GM23338 (cell line): ENCODE measurements around the gene HOXD8. TPM values are rescaled to one million over a fixed set of nuclear protein-coding genes. Genes with fewer than 3 reads are reported as not detected.

Source experiments
- ATAC-seq: fragments of 200-7000 bp; cut with Tn5 transposase; 3 replicates; pipeline ENCODE4 v1.9.1; 2020
- DNase-seq: peaks from one replicate; pipeline ENCODE4 v3.0.0-alpha.2; 2015; ENCODE audit warnings: low spot score
- H2AFZ ChIP-seq: fragments of 200-600 bp; sonication (generic); 2 replicates; pipeline ENCODE4 v1.8.0; 2016; ENCODE audit warnings: antibody characterized with exemption, mild to moderate bottlenecking, moderate library complexity
- H3F3A ChIP-seq: fragments of 200-600 bp; sonication (generic); replicated peaks from 2 replicates; pipeline ENCODE4 v1.8.0; 2017; ENCODE audit warnings: antibody characterized with exemption, mixed run types, low read depth
- H3K27ac ChIP-seq: fragments of 200-600 bp; sonication (generic); 2 replicates; pipeline ENCODE4 v1.6.1; 2016; ENCODE audit warnings: low read depth
- H3K27me3 ChIP-seq: fragments of 200-600 bp; sonication (generic); 2 replicates; pipeline ENCODE4 v1.8.0; 2016; ENCODE audit warnings: mild to moderate bottlenecking, mixed run types, moderate library complexity; ENCODE audit not compliant: insufficient read depth
- H3K36me3 ChIP-seq: fragments of 200-600 bp; sonication (generic); 2 replicates; pipeline ENCODE4 v1.8.0; 2016; ENCODE audit warnings: mild to moderate bottlenecking; ENCODE audit not compliant: insufficient read depth
- H3K4me1 ChIP-seq: fragments of 200-600 bp; sonication (generic); 2 replicates; pipeline ENCODE4 v1.8.0; 2016; ENCODE audit warnings: mild to moderate bottlenecking, moderate library complexity; ENCODE audit not compliant: insufficient read depth
- H3K4me2 ChIP-seq: fragments of 200-600 bp; sonication (generic); 2 replicates; pipeline ENCODE4 v1.7.1; 2017; ENCODE audit warnings: mixed run types
- H3K4me3 ChIP-seq: fragments of 200-600 bp; sonication (generic); 2 replicates; pipeline ENCODE4 v1.6.1; 2016; ENCODE audit warnings: mixed run types
- H3K79me2 ChIP-seq: fragments of 200-600 bp; sonication (generic); replicated peaks from 2 replicates; pipeline ENCODE4 v1.8.0; 2017; ENCODE audit warnings: mild to moderate bottlenecking; ENCODE audit not compliant: insufficient read depth
- H3K9me2 ChIP-seq: fragments of 200-600 bp; sonication (generic); 2 replicates; pipeline ENCODE4 v1.8.0; 2017; ENCODE audit not compliant: insufficient read depth
- H4K20me1 ChIP-seq: fragments of 200-600 bp; sonication (generic); replicated peaks from 2 replicates; pipeline ENCODE4 v1.8.0; 2017; ENCODE audit warnings: mild to moderate bottlenecking; ENCODE audit not compliant: insufficient read depth
- H3K27ac Mint-ChIP-seq: 2 replicates; pipeline ENCODE4 v1.8.0; 2020; ENCODE audit warnings: inconsistent platforms, mild to moderate bottlenecking, moderate library complexity, mixed read lengths
- H3K27me3 Mint-ChIP-seq: 3 replicates; pipeline ENCODE4 v1.8.0; 2022; ENCODE audit warnings: low read depth, mild to moderate bottlenecking, moderate library complexity, mixed read lengths, inconsistent platforms; ENCODE audit not compliant: insufficient read depth, poor library complexity
- H3K36me3 Mint-ChIP-seq: 3 replicates; pipeline ENCODE4 v1.8.0; 2021; ENCODE audit warnings: low read depth, mild to moderate bottlenecking, inconsistent platforms, moderate library complexity, mixed read lengths
- H3K4me1 Mint-ChIP-seq: 3 replicates; pipeline ENCODE4 v1.8.0; 2020; ENCODE audit warnings: mild to moderate bottlenecking, inconsistent platforms, mixed read lengths
- H3K4me3 Mint-ChIP-seq: 3 replicates; pipeline ENCODE4 v1.8.0; 2021; ENCODE audit warnings: moderate library complexity, mild to moderate bottlenecking, inconsistent platforms, mixed read lengths
- H3K9me3 Mint-ChIP-seq: 3 replicates; pipeline ENCODE4 v1.8.0; 2020; ENCODE audit warnings: moderate library complexity, mild to moderate bottlenecking, inconsistent platforms, mixed read lengths
- CREB1 ChIP-seq: fragments of 250-450 bp; sonication (Bioruptor Pico); IDR thresholded peaks from 2 replicates; pipeline ENCODE4 v1.5.0; 2020; ENCODE audit warnings: low read depth, mild to moderate bottlenecking, moderate library complexity
- EZH2 ChIP-seq: fragments of 200-600 bp; sonication (generic); IDR thresholded peaks from one replicate; pipeline ENCODE4 v1.8.0; 2017; ENCODE audit warnings: antibody characterized with exemption, mild to moderate bottlenecking, low read depth; ENCODE audit not compliant: unreplicated experiment
- EZH2phosphoT487 ChIP-seq: fragments of 200-600 bp; sonication (generic); IDR thresholded peaks from one replicate; pipeline ENCODE4 v1.8.1; 2018; ENCODE audit warnings: antibody characterized with exemption; ENCODE audit not compliant: unreplicated experiment
- JUNB ChIP-seq: IDR thresholded peaks from one replicate; pipeline ENCODE4 v1.6.1; 2016; ENCODE audit warnings: antibody characterized with exemption; ENCODE audit not compliant: unreplicated experiment
- POLR2AphosphoS5 ChIP-seq: IDR thresholded peaks from 2 replicates; pipeline ENCODE4 v1.6.1; 2016; ENCODE audit warnings: antibody characterized with exemption, low read depth
- STAT1 ChIP-seq: IDR thresholded peaks from one replicate; pipeline ENCODE4 v1.6.1; 2016; ENCODE audit warnings: antibody characterized with exemption; ENCODE audit not compliant: unreplicated experiment
- ZNF331 ChIP-seq: fragments of 250-450 bp; sonication (Bioruptor Pico); IDR thresholded peaks from 2 replicates; pipeline ENCODE4 v1.5.0; 2020; ENCODE audit warnings: low read depth, mild to moderate bottlenecking, moderate library complexity
- polyA plus RNA-seq: library from polyadenylated mRNA; unstranded; fragments of >200 nt; fragmentation: Nextera tagmentation; extraction: Ambion mirVana; gene quantifications from 2 replicates; pipeline ENCODE4 v1.2.1, GENCODE V29; 2016
- total RNA-seq: library from RNA; depleted of rRNA; stranded (reverse); fragments of >200 nt; shearing (Covaris generic); gene quantifications from 2 replicates; pipeline ENCODE4 v1.2.3, GENCODE V29; 2014
- TF ChIP-seq, protein P1 (sequence below): IDR thresholded peaks from 2 replicates; pipeline ENCODE4 v1.6.1; 2016; ENCODE audit warnings: antibody characterized with exemption
- TF ChIP-seq, protein P2 (sequence below): IDR thresholded peaks from one replicate; pipeline ENCODE4 v1.6.1; 2018; ENCODE audit warnings: antibody characterized with exemption; ENCODE audit not compliant: unreplicated experiment
- TF ChIP-seq, protein P3 (sequence below), 2 experiments: fragments of 200-600 bp in 1 of 2; sonication (generic) in 1 of 2; conservative IDR thresholded peaks; 2 replicates each; pipeline versions ENCODE4 v1.5.1 to v1.6.1; 2016 to 2017; ENCODE audit warnings: antibody characterized with exemption in 2 of 2, low read depth in 2 of 2, mild to moderate bottlenecking in 2 of 2, moderate library complexity in 1 of 2

HOXD8 gene
- total and polyA plus RNA-seq, 2 experiments from 2014 or later = not detected

DNA sequence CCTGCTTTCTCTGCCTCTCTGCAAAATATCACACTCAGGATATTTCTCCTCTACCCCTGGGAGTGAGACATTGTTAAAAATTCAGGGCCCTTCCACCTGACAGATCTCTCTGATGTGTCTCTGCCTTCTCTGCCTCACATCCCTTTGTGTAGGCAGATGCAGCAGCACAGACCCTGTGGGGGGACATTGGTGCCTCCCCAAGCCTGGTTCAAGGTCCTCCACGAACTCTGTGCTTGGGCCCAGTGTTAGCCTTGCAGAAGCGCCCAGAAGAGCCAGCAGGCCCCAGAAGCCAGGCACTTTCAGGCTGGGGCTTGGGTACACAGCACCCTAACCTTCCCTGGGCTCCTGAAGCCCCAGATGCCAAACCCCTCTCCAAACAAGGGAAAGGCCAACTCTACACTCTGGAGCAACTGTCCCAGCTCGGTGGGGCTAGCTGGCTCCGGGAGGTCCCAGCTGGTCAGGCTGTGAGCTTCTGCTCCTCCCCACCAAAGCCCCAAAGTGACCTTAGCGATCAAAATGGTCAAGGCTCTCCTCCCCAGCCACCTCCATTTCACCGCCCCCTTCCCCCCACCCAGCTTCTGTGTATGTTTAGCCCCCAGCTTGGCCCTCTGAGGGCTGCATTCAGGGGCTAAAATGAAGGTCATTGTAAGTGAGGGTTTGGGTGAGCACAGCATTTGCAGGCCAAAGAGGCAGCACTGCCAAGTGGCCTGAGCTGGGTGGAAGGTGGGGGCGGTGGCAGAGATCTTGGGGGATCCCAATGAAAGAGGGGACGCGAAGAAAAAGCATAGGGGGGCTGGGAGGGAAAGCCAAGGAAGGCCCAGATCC, 4.3 kb upstream of the HOXD8 start:
- Mint-ChIP-seq H3K27me3 (peaks cover 96% of the 10 kb centered on the region), H3K9me3 (peaks cover 10% of the 10 kb centered on the region; the same call in 2 of the 3 replicates), H3K27ac (no peak overlapping the region), H3K4me1 (peaks cover 25% of the 10 kb centered on the region), H3K36me3 (no peaks in the 10 kb centered on the region), H3K4me3 (no peak overlapping the region)
- Histone ChIP-seq H3K27me3 (peaks cover 100% of the 10 kb centered on the region), H4K20me1 (peaks cover 27% of the 10 kb centered on the region), H3K27ac (no peak overlapping the region), H3K79me2 (no peaks in the 10 kb centered on the region), H3K4me1 (peaks cover 16% of the 10 kb centered on the region), H2AFZ (no peak overlapping the region), H3K4me2 (no peak overlapping the region), H3K36me3 (no peaks in the 10 kb centered on the region), H3K4me3 (no peak overlapping the region), H3K9me2 (no peaks in the 10 kb centered on the region), H3F3A (peaks cover 49% of the 10 kb centered on the region; the same call in 1 of the 2 replicates)
- TF ChIP-seq EZH2 (peak; percentile 7), EZH2phosphoT487 (peak; percentile 74), CREB1 (no peak)
- ATAC-seq = no peak
- no peak for DNase-seq

DNA sequence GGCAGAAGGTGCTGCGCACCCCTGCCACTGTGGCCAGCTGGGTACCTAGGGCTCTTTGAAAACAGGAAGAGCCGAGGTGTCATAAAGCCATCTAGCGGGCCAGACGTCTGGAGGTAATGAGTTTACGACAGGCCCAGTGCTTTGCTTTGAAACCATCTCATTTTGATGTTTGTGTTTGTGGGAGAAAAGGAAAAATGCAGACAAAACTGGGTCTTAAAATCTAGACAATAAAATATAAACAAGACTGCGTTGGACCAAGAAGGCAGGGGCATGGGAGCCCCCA, 3.8 kb upstream of the HOXD8 start:
- Histone ChIP-seq H3K4me2 (no peak overlapping the region), H3K36me3 (no peaks in the 10 kb centered on the region), H3K27me3 (peaks cover 100% of the 10 kb centered on the region), H3K79me2 (no peaks in the 10 kb centered on the region), H3K9me2 (no peaks in the 10 kb centered on the region), H4K20me1 (peaks cover 22% of the 10 kb centered on the region), H2AFZ (no peak overlapping the region), H3K4me1 (peaks cover 14% of the 10 kb centered on the region), H3K4me3 (no peak overlapping the region), H3F3A (peaks cover 46% of the 10 kb centered on the region; the same call in 1 of the 2 replicates), H3K27ac (no peak overlapping the region)
- no peak for TF ChIP-seq EZH2phosphoT487
- no peak for TF ChIP-seq CREB1
- TF ChIP-seq EZH2 = peak; percentile 37
- TF ChIP-seq STAT1 = no peak
- H3K9me3 Mint-ChIP-seq = peaks cover 10% of the 10 kb centered on the region; the same call in 2 of the 3 replicates
- H3K4me1 Mint-ChIP-seq = peaks cover 25% of the 10 kb centered on the region
- no peak overlapping the region for H3K4me3 Mint-ChIP-seq
- no peak overlapping the region for H3K27ac Mint-ChIP-seq
- DNase-seq (peak; percentile 53), ATAC-seq (no peak)
- peaks cover 95% of the 10 kb centered on the region for H3K27me3 Mint-ChIP-seq
- no peaks in the 10 kb centered on the region for H3K36me3 Mint-ChIP-seq

DNA sequence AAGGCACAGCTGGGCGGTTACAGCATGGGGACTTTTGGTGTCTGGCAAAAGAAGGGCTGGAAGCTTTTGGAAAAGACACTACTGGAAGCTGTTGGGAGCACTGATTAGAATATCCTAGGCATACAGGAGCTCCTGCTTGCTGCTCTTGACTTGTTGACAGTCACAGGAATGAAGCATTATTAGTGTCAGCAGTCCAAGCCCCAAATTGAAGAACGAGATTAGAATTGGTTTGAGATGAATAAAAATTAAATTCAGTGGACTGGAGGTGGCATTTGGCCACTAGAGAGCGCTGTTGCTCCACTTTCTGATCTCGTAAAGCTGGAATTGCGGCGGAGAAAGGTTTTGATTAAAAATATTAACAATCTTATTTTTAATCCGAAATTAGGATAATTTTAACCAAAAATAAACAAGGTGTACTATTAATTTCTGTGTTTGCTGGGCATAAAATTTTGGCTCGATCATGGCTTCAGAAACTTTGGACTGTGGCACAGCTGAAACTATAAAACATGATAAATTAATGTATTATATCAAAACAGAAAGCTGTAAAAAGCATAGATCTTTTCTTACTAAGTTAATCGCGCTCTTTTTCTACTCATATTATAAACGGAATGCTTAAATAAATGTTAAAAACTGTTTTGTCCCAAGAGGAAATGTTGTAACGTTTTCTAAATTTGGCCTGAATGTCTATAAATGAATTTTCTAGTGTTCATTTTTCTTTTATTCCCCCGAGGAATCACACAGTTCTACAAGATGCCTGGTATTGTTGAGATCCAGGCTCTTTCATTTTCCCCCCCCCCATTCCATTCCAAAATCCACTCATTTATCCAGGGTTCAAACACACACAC, 2.4 kb upstream of the HOXD8 start:
- Mint-ChIP-seq H3K9me3 (peaks cover 15% of the 10 kb centered on the region; the same call in 2 of the 3 replicates), H3K4me1 (peaks cover 27% of the 10 kb centered on the region), H3K4me3 (no peak overlapping the region; the same call in 2 of the 3 replicates), H3K27ac (no peak overlapping the region), H3K27me3 (peaks cover 95% of the 10 kb centered on the region), H3K36me3 (no peaks in the 10 kb centered on the region)
- H2AFZ ChIP-seq = no peak overlapping the region
- peaks cover 35% of the 10 kb centered on the region for H4K20me1 ChIP-seq
- no peak overlapping the region for H3K4me3 ChIP-seq
- peaks cover 49% of the 10 kb centered on the region; the same call in 1 of the 2 replicates for H3F3A ChIP-seq
- ATAC-seq (no peak), DNase-seq (peak; percentile 78)
- H3K36me3 ChIP-seq = no peaks in the 10 kb centered on the region
- H3K4me2 ChIP-seq = no peak overlapping the region
- H3K9me2 ChIP-seq = no peaks in the 10 kb centered on the region
- H3K4me1 ChIP-seq = peaks cover 8% of the 10 kb centered on the region
- no peaks in the 10 kb centered on the region for H3K79me2 ChIP-seq
- peaks cover 100% of the 10 kb centered on the region for H3K27me3 ChIP-seq
- no peak overlapping the region for H3K27ac ChIP-seq
- TF ChIP-seq EZH2phosphoT487 (peak; percentile 51), POLR2AphosphoS5 (no peak), ZNF331 (CRISPR knock-in tag) (no peak), EZH2 (peak; percentile 45), JUNB (no peak), CREB1 (no peak), STAT1 (no peak)
- TF ChIP-seq, protein P1, sequence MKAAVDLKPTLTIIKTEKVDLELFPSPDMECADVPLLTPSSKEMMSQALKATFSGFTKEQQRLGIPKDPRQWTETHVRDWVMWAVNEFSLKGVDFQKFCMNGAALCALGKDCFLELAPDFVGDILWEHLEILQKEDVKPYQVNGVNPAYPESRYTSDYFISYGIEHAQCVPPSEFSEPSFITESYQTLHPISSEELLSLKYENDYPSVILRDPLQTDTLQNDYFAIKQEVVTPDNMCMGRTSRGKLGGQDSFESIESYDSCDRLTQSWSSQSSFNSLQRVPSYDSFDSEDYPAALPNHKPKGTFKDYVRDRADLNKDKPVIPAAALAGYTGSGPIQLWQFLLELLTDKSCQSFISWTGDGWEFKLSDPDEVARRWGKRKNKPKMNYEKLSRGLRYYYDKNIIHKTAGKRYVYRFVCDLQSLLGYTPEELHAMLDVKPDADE = no peak
- TF ChIP-seq, protein P2, sequence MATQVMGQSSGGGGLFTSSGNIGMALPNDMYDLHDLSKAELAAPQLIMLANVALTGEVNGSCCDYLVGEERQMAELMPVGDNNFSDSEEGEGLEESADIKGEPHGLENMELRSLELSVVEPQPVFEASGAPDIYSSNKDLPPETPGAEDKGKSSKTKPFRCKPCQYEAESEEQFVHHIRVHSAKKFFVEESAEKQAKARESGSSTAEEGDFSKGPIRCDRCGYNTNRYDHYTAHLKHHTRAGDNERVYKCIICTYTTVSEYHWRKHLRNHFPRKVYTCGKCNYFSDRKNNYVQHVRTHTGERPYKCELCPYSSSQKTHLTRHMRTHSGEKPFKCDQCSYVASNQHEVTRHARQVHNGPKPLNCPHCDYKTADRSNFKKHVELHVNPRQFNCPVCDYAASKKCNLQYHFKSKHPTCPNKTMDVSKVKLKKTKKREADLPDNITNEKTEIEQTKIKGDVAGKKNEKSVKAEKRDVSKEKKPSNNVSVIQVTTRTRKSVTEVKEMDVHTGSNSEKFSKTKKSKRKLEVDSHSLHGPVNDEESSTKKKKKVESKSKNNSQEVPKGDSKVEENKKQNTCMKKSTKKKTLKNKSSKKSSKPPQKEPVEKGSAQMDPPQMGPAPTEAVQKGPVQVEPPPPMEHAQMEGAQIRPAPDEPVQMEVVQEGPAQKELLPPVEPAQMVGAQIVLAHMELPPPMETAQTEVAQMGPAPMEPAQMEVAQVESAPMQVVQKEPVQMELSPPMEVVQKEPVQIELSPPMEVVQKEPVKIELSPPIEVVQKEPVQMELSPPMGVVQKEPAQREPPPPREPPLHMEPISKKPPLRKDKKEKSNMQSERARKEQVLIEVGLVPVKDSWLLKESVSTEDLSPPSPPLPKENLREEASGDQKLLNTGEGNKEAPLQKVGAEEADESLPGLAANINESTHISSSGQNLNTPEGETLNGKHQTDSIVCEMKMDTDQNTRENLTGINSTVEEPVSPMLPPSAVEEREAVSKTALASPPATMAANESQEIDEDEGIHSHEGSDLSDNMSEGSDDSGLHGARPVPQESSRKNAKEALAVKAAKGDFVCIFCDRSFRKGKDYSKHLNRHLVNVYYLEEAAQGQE = no peak
- TF ChIP-seq, protein P3, sequence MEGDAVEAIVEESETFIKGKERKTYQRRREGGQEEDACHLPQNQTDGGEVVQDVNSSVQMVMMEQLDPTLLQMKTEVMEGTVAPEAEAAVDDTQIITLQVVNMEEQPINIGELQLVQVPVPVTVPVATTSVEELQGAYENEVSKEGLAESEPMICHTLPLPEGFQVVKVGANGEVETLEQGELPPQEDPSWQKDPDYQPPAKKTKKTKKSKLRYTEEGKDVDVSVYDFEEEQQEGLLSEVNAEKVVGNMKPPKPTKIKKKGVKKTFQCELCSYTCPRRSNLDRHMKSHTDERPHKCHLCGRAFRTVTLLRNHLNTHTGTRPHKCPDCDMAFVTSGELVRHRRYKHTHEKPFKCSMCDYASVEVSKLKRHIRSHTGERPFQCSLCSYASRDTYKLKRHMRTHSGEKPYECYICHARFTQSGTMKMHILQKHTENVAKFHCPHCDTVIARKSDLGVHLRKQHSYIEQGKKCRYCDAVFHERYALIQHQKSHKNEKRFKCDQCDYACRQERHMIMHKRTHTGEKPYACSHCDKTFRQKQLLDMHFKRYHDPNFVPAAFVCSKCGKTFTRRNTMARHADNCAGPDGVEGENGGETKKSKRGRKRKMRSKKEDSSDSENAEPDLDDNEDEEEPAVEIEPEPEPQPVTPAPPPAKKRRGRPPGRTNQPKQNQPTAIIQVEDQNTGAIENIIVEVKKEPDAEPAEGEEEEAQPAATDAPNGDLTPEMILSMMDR (conservative IDR thresholded peaks at IDR 0.05; ENCODE audit: low read depth in 2 of 2) = peak; percentile 79 to 96
